ENCODE data around the gene HDAC3. TPM values are rescaled to one million over a fixed set of nuclear protein-coding genes. Genes with fewer than 3 reads are reported as not detected.
A peak's percentile ranks its signal among the peaks of the same experiment; 100 is the strongest.

The HDAC3 gene
- total RNA-seq, 1 donor from 2014 or later: 47.8 TPM

- DNase-seq (ENCODE audit: low spot score): no peak
- no peaks in the 10 kb centered on the region for H3K9me3 Mint-ChIP-seq (ENCODE audit: low read depth)
- peaks cover 26% of the 10 kb centered on the region for H3K4me1 Mint-ChIP-seq (ENCODE audit: low read depth)
- peak overlapping the region; percentile 88 for H3K4me3 Mint-ChIP-seq (ENCODE audit: unreplicated experiment)
- peaks cover 7% of the 10 kb centered on the region for H3K36me3 Mint-ChIP-seq (ENCODE audit: low read depth)
- no peaks in the 10 kb centered on the region for H3K27me3 Mint-ChIP-seq (ENCODE audit: low read depth)
- no peak overlapping the region for H3K27ac Mint-ChIP-seq (ENCODE audit: unreplicated experiment)
- TF ChIP-seq CTCF (IDR thresholded peaks at IDR 0.05): no peak
Observed at GRCh38 chr5:141638771-141639170, 2.1 kb upstream of the HDAC3 start.

GRCh38 chr5:141637767-141638419 lies 1.2 kb upstream of the HDAC3 start:
- H3K27ac Mint-ChIP-seq (ENCODE audit: unreplicated experiment): no peak overlapping the region
- H3K27me3 Mint-ChIP-seq (ENCODE audit: low read depth): no peaks in the 10 kb centered on the region
- H3K4me3 Mint-ChIP-seq (ENCODE audit: unreplicated experiment): peak overlapping the region; percentile 88
- peaks cover 7% of the 10 kb centered on the region for H3K36me3 Mint-ChIP-seq (ENCODE audit: low read depth)
- no peak for DNase-seq (ENCODE audit: low spot score)
- no peaks in the 10 kb centered on the region for H3K9me3 Mint-ChIP-seq (ENCODE audit: low read depth)
- H3K4me1 Mint-ChIP-seq (ENCODE audit: low read depth): peaks cover 26% of the 10 kb centered on the region
- peak; percentile 56 for TF ChIP-seq CTCF (IDR thresholded peaks at IDR 0.05)

DNA sequence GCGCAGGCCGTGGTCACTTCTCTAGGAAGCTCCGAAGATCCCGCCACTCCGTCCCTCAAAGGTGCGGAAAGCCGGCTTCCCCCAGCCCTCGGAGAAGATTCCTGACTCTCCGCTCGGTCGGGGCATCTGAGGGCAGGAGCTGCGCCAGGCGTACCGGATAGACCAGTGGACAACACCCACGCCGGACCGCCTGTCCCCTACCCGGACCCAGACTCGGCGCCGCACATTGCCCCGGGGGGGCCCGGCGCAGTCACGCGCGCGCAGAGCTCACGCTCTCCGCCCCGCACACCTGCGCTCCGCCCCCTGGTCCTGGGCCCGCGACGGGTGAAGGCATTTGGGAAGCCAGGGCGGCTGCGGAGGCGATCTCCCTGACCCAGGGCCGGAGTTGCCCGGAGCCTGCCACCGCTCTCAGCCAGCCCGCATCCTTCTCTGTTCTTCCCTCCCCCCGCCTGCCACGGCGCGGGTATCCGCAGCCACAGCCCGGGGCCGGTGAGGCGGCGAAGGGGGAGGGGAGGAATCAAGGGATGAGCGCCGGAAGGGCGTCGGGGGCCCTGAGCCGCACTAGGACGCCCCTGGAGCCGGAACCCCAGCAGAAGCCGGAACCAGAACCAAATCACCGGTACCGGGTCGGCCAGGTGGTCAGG lies 596 bp upstream of the HDAC3 start:
- no peak for DNase-seq (ENCODE audit: low spot score)
- Mint-ChIP-seq H3K27ac (ENCODE audit: unreplicated experiment) (peak overlapping the region; percentile 57), H3K4me1 (ENCODE audit: low read depth) (peaks cover 26% of the 10 kb centered on the region), H3K4me3 (ENCODE audit: unreplicated experiment) (peak overlapping the region; percentile 88), H3K36me3 (ENCODE audit: low read depth) (peaks cover 7% of the 10 kb centered on the region), H3K9me3 (ENCODE audit: low read depth) (no peaks in the 10 kb centered on the region), H3K27me3 (ENCODE audit: low read depth) (no peaks in the 10 kb centered on the region)
- TF ChIP-seq CTCF (IDR thresholded peaks at IDR 0.05): no peak

- Mint-ChIP-seq H3K27me3 (ENCODE audit: low read depth) (no peaks in the 10 kb centered on the region), H3K4me1 (ENCODE audit: low read depth) (peaks cover 26% of the 10 kb centered on the region), H3K27ac (ENCODE audit: unreplicated experiment) (peak overlapping the region; percentile 70), H3K4me3 (ENCODE audit: unreplicated experiment) (peak overlapping the region; percentile 88), H3K36me3 (ENCODE audit: low read depth) (peaks cover 7% of the 10 kb centered on the region), H3K9me3 (ENCODE audit: low read depth) (no peaks in the 10 kb centered on the region)
- no peak for TF ChIP-seq CTCF (IDR thresholded peaks at IDR 0.05)
- DNase-seq (ENCODE audit: low spot score): no peak
Observed at GRCh38 chr5:141636106-141636412, 590 bp downstream of the HDAC3 start.

- no peak for TF ChIP-seq CTCF (IDR thresholded peaks at IDR 0.05)
- Mint-ChIP-seq H3K27me3 (ENCODE audit: low read depth) (no peaks in the 10 kb centered on the region), H3K4me3 (ENCODE audit: unreplicated experiment) (peak overlapping the region; percentile 88), H3K36me3 (ENCODE audit: low read depth) (peaks cover 5% of the 10 kb centered on the region), H3K4me1 (ENCODE audit: low read depth) (peaks cover 26% of the 10 kb centered on the region), H3K27ac (ENCODE audit: unreplicated experiment) (peak overlapping the region; percentile 70), H3K9me3 (ENCODE audit: low read depth) (no peaks in the 10 kb centered on the region)
- no peak for DNase-seq (ENCODE audit: low spot score)
Observed at GRCh38 chr5:141635646-141636045, 1.0 kb downstream of the HDAC3 start.

All from chondrocyte (in vitro differentiated cells).